SU-DHL-6 (cell line): ENCODE measurements around the gene MAML2.

Experiments used
- EZH2phosphoT487 ChIP-seq: fragments of 200-600 bp; sonication (generic), shearing (Covaris generic); conservative IDR thresholded peaks from 2 replicates; pipeline ENCODE4 v1.6.1; 2018; ENCODE audit warnings: mild to moderate bottlenecking, antibody characterized with exemption, low read length, moderate library complexity, mixed read lengths
- TF ChIP-seq, protein P1 (sequence below): fragments of 200-600 bp; sonication (generic); IDR thresholded peaks from one replicate; pipeline ENCODE4 v1.5.1; 2017; ENCODE audit warnings: antibody characterized with exemption, mild to moderate bottlenecking, low read length, moderate library complexity; ENCODE audit not compliant: insufficient read depth, poor library complexity, severe bottlenecking

GRCh38 chr11:96144553-96144952 lies 198.4 kb downstream of the MAML2 start:
- TF ChIP-seq, protein P1, sequence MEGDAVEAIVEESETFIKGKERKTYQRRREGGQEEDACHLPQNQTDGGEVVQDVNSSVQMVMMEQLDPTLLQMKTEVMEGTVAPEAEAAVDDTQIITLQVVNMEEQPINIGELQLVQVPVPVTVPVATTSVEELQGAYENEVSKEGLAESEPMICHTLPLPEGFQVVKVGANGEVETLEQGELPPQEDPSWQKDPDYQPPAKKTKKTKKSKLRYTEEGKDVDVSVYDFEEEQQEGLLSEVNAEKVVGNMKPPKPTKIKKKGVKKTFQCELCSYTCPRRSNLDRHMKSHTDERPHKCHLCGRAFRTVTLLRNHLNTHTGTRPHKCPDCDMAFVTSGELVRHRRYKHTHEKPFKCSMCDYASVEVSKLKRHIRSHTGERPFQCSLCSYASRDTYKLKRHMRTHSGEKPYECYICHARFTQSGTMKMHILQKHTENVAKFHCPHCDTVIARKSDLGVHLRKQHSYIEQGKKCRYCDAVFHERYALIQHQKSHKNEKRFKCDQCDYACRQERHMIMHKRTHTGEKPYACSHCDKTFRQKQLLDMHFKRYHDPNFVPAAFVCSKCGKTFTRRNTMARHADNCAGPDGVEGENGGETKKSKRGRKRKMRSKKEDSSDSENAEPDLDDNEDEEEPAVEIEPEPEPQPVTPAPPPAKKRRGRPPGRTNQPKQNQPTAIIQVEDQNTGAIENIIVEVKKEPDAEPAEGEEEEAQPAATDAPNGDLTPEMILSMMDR = no peak
- TF ChIP-seq EZH2phosphoT487 = no peak
